ENCODE results near the gene CDKN1C.

GRCh38 chr11:2878782-2879181, 6.8 kb downstream of the CDKN1C start:
- no peak for TF ChIP-seq CTCF (IDR thresholded peaks at IDR 0.05; ENCODE audit: low read depth, low read length, missing input control)
- TF ChIP-seq, protein P1, sequence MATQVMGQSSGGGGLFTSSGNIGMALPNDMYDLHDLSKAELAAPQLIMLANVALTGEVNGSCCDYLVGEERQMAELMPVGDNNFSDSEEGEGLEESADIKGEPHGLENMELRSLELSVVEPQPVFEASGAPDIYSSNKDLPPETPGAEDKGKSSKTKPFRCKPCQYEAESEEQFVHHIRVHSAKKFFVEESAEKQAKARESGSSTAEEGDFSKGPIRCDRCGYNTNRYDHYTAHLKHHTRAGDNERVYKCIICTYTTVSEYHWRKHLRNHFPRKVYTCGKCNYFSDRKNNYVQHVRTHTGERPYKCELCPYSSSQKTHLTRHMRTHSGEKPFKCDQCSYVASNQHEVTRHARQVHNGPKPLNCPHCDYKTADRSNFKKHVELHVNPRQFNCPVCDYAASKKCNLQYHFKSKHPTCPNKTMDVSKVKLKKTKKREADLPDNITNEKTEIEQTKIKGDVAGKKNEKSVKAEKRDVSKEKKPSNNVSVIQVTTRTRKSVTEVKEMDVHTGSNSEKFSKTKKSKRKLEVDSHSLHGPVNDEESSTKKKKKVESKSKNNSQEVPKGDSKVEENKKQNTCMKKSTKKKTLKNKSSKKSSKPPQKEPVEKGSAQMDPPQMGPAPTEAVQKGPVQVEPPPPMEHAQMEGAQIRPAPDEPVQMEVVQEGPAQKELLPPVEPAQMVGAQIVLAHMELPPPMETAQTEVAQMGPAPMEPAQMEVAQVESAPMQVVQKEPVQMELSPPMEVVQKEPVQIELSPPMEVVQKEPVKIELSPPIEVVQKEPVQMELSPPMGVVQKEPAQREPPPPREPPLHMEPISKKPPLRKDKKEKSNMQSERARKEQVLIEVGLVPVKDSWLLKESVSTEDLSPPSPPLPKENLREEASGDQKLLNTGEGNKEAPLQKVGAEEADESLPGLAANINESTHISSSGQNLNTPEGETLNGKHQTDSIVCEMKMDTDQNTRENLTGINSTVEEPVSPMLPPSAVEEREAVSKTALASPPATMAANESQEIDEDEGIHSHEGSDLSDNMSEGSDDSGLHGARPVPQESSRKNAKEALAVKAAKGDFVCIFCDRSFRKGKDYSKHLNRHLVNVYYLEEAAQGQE (IDR thresholded peaks at IDR 0.05): no peak
- TF ChIP-seq JUND (IDR thresholded peaks at IDR 0.05): no peak
- no peak for TF ChIP-seq SP1 (IDR thresholded peaks at IDR 0.05)
- TF ChIP-seq HNF4G (IDR thresholded peaks at IDR 0.05): no peak
- no peak for TF ChIP-seq TAF1 (conservative IDR thresholded peaks at IDR 0.05)
- no peak for TF ChIP-seq GABPA (IDR thresholded peaks at IDR 0.05 in 1 of 2, conservative IDR thresholded peaks at IDR 0.05 in 1 of 2)

All from liver (tissue), 3 donors.